HG02870 (cell line): Measurements from ENCODE around the gene TMEM114.

Source experiments
- ATAC-seq: cut with Tn5 transposase; IDR thresholded peaks from one replicate; pipeline ENCODE4 v1.9.1; 2021; ENCODE audit warnings: mild to moderate bottlenecking, moderate library complexity; ENCODE audit not compliant: unreplicated experiment

Gene TMEM114

DNA sequence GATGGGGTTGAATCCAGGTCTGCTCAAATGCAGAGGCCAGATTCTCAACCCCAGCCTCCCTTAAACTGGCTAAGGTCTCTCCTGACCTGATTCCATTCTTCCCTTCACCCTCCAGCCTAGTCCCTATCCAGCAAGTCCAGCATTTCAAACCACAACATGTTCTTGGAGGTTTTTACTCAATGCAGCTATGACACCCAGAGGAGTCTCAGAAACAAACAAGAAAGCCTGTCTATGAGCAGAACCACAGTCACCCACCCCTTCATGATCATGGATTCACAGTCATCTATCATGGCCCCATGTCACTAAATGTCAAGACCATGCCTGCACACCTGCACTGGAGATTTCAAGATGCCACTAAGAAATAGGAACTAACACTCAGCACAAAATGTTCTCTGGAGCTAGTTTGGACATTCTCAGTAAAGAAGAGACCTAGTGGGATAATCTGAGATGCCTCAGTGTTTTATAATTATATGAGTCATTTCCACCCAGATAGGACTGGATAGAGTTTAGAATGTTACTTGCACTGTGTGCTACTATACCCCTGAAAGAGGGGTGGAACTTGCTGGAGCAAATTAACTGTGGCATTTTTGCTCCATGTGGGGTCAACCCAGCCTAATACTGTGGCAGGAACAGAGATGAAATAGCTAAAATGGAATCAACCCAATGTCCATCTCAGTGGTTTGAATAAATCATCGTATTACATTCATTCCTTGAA lies 21.7 kb upstream of the TMEM114 start:
- ATAC-seq: no peak

DNA sequence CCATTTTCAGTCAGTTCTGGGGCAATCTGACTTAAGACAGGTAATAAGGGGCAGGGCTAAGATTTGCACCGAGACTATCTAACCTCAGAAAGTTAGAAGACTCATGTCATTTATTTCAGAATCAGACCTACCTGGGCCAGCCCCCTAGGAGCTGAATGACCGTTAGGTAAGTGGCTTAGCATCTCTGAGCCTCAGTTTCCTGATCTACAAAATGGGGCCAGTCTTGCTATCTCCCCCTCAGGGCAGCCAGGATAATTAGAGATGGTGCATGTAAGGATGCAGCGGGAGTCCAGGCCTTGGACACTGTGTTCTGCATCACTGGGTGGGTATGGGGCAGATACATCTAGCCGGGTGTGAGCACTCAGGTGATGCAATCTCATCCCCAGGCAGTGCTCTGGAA lies 20.8 kb upstream of the TMEM114 start:
- no peak for ATAC-seq

DNA sequence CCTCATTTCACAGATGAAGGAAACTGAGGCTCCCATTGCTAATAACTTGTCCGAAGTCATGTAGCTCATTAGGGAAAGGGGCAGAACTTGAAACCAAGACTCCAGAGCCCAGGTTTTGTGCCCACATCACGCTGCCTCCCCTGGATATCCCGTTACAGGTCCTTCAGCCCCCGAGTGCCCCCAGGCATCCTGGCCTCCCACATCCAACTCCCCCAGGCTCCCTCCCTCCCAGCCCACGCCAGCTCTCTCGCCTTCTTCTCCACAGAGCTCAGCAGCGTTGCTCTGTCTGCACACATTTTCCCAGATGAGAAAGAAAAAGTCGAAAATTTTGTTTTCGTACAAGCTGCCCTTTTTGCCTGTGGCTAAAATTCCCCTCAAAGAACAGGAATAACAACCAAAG lies 16.9 kb upstream of the TMEM114 start:
- no peak for ATAC-seq

DNA sequence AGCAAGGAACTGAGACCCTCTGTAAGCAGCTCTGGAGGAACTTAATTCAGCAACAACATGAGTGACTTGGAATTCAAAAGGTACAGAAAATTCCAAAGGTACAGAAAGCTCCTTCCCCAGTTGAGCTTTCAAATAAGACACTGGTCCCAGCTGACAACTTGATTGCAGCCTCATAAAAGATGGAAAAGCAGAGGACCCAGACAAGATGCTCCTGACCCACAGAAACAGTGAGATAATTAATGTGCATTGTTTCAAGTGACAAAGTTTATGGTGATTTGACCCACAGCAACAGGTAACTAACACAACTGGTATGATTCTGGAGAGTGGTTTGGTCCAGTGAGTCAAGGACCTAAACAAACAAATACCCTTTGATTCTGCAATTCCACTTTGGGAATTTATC lies 15.2 kb upstream of the TMEM114 start:
- no peak for ATAC-seq

DNA sequence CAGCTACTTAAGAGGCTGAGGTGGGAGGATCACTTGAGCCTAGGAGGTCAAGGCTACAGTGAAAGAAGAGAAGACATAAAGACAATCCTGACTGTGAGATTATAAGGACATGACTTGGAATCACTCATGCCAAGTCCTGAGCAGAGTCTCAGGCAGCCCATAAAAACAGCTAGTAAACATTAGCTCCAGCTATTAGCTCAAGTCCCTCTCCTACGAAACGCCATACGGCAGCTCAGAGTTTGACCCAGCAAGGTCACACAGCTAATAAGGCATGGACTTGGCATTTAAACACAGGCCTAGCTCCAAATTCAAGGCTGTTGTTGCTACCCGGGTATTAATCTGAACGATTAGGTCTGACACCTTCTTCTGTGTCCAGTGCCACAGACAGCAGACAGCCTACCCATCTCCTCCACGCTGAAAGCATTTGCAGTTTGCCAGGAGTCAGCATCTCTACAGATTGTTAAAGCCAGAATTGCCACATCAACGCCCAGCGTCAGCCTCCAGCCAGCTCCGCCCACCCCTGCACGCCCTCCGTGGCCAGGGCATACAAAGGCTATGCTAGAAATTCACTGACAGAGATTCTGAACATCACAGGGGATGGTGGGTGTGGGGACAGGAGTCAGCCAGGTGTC lies 9.9 kb upstream of the TMEM114 start:
- ATAC-seq: no peak

DNA sequence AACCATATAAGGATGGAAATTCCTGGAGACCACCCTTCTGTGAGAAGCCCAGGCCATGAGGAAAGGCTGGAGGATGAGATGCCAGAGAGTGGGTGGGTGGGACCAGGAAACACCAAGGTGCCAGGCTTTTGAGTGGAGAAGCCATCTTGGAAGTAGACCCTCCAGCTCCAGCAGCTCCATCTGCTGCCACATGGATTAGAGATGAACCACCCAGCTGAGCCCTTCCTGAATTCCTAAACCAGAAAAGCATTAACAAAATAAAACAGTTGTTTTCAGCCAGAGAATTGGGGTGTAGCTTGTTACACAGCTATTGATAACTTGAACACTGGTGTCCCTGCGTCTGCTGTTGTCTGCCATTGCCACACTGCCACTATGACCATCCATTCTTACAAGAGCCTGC lies 6.3 kb upstream of the TMEM114 start:
- ATAC-seq: no peak

DNA sequence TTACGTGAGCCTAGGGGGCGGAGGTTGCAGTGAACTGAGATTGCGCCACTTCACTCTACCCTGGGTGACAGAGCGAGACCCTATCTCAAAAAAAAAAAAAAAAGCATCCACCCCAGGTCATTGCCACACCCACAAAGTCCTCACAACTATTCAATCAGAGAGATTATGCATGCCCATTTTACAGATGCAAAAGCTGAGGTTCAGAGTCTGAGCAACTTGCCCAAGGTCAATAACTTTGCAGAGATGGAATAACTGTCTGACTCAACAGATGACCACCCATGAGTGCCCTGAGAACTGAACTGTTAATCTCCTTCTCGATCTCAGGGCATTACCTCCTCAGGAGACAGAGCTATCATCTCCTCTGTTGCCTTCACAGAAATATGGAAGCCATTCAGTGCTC lies 5.5 kb upstream of the TMEM114 start:
- no peak for ATAC-seq

DNA sequence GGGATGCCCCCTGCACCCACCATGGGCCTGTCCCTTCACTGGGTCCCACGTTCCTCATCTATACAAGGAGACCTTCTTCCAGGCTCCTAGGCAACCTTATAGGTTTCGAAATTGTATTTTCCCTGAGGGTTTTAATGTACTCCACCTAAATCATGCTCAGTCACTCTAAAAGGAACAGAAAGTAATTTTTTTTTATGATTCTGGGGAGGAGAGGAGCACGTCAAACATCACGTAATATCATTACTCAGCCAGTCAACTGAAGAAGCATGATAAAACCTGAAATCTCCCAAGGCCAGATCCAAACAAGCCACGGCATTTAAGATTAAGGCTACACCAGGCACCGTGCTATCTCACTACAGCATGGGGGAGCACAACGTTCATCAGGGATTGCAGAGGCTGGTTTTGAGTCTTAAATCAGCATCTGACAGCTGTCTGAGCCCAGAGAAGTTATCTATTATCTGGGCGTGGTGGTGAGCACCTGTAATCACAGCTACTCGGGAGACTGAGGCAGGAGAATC lies 3.9 kb upstream of the TMEM114 start:
- ATAC-seq: no peak

DNA sequence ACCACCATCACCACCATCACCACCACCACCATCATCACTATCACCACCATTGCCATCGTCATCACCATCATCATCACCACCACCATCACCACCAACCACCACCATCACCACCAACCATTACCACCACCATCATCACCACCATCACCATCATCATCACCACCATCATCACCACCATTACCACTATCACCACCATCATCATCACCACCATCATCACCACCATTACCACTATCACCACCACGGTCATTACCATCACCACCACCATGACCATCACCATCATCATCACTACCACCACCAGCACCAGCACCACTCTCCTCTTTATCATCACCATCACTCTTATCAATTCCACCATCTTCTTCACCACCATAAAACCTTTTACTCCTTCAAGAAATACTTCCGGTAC lies 1.1 kb upstream of the TMEM114 start:
- ATAC-seq: no peak

DNA sequence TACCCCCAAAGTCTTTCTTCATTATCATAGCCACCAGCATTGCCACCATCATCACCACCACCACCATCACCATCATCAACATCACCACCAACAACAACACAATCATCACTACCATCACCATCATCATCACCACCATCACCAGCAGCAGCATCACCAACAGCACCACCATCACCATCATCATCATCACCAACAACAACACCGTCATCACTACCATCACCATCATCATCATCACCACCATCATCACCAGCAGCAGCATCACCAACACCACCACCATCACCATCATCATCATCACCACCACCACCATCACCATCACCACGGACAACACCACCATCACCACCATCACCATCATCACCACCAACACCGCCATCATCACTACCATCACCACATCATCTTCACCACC lies 500 bp upstream of the TMEM114 start:
- no peak for ATAC-seq

DNA sequence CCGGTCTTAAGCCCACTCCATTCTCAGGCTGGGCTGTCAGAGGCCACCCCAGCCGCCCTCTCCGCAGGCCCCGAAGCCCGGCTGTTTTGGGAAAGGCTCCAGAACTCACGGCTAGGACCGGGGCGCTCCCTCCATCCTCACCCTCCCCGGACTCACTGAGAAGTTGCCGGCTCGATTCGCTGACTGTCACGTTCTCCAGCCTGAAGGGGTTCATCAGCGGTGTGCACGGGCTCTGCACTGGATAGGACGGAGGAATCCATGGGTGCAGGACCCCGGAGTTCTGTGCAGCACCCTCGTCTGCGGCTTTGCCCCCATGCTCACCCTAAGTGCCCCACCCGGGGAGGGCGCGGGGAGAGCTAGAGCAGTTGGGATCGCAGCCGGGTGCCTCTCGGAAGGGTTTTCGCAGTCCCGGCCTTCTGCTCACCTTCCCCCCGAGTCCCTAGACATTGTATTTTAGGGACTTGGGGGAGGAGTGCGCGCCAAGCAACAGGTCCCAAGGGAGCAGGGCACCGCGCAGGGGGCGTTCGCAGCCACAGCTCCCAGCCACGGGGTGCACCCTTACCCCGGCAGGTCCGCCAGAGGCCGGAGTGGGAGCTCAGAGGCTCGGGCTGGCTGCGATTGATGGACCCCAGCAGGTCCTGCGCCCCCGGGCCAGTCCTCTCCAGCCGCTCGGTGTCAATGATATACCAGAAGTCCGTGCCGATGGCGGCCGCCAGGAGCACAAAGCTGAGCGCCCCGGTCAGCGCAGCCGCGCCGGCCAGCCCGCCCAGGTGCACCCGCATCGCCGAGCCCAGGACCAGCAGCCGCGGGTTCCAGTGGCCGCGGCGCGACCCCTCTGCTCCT lies 1.0 kb downstream of the TMEM114 start:
- ATAC-seq: no peak

DNA sequence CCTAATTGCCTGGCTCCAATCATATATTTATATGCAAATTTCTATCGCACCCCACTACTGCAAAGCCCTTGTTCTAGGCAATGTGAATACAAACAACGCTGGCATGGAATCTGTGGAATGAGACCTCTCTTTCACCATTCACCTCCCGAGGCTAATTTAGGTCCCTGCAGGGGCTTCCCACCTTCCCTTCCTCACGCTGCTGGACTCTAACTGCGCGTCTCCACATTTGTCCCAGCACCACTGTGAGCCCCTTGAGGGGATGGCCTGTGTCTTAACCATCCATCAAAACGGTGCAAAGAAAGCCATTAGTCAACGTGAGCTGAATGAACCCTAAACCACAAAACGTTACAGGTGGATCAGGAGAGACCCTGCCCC lies 1.6 kb downstream of the TMEM114 start:
- no peak for ATAC-seq

DNA sequence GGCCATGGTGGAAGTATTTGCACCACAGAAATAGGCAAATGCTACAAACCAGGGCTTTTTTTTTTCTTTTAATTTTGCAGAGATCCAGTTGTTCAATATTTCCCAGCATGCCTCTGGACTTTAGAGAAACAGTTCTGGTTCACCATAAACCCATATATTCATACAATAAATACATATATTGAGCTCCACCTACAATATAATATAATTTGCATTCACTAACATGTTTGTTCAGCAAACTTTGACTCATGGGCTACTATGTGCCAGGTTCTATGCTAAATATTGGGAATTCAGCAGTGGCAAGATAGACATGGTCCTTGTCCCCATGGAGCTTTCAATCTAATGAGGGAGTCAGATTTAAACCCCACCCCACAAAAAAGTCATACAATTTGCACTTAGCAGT lies 3.2 kb downstream of the TMEM114 start:
- no peak for ATAC-seq

DNA sequence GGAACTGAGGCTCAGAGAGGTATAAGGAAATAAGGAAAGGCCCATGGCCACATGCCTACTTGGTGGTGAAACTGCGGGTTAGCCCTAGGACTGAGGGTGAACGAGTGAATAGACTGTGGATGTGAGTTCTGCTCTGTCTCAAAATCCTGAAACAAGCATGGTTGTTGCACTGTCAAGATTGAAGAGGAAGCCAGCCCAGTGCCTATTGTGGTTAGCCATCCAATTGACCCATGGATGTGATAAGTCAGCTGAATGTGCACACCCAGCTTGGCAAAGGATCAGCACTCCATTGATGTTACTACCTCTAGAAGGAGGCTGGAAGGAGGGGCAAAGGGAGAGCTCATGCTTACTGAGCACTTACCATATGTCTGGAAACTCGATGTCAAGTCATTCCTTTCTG lies 4.5 kb downstream of the TMEM114 start:
- no peak for ATAC-seq

DNA sequence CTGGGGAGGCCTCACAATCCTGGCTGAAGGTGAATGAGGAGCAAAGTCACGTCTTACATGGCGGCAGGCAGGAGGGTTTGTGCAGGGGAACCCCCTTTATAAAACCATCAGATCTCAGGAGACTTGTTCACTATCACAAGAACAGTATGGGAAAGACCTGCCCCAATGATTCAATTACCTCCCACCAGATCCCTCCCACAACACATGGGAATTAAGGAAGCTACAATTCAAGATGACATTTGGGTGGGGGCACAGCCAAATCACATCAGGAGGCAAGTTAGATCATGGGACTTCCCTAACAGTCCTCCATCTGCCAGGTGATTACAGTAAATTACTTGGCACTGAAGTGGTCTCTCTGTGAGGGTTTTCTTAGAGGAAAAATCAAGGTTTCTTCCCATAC lies 5.3 kb downstream of the TMEM114 start:
- no peak for ATAC-seq

DNA sequence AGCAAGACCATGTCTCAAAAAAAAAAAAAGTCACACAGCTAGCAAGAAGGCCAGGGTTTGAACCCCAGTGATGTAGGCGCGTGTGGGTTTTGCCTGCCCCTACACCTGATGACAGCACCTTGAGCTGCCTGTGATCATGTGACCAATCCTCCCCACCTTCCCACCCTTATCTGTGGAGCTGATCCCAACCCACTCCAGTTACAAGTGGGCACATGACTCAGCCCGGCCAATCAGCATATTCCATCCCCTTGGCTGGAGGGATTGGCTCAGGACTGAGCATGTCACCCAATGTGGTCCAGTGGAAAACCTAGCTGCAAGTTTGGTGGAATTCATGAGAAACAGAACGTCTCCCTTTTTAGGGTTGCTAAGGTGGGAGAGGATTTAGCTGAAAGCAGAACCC lies 6.6 kb downstream of the TMEM114 start:
- ATAC-seq: no peak

DNA sequence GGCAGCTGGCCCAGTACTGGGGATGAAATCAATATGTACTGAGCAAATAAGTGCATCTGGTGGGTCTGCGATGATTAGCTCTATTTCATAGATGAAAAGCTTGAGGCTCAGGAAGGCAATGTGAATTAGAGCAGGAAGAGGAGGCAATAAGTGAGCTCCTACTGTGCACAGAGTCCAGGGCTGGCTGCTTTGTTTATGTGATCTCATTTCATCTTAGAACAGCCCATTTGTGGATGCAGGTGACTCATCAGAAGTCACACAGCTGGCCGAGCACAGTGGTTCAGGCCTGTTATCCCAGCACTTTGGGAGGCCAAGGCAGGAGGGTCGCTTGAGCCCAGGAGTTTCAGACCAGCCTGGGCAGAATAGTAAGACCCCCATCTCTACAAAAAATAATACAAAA lies 7.1 kb downstream of the TMEM114 start:
- ATAC-seq: no peak

DNA sequence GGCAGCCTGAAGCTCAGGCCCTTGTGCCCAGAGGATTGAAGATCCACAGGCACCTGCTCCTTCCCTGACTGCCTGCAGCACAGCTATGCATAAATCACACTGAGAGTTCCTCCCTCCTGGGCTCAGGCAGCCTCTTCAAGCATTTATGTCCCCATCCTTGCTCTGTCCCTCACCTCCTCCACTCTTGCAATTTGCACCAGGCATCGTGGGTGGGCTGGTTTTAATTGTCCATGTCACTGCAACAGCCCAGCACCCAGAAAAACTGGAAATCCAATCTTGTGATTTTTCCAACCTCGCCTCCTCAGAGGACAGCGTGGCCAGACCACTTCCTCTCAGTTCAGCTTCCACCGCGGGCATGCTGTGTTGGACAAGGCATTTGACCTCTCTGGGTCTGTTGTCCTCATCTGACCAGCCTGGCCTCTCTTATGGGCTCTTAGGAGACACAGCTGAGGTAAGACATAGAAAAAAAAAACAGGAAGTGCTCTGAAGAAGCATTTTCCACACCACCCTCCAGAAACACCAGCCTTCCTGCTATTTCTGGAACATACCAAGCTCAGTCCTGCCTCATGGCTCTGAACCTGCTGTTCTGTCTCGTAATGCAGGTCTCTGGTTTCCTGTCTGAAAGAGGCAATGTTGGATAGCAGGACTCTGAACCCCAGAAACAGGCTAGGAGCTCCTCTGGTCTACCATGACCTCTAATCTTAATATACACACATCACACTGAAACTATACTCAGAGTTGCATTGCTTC lies 8.3 kb downstream of the TMEM114 start:
- peak; percentile 39 for ATAC-seq

DNA sequence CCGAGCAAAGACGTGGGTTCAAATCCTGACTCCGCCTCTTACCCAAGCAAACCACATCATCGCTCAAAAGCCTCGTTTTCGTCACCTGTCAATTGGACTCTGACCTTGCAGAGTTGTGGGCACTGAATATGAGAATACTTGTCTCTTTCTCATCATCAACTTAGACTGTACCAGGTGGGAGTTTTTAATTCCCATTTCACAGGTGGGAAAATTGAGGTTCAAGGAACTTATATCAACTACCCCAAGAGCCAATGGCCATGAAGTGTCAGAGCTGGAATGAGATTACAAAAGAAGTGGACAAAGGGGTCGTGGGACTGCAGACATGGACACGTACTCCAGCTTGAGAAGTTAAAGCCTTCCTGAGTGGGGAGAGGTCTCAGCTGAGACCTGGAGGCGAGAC lies 10.8 kb downstream of the TMEM114 start:
- no peak for ATAC-seq

DNA sequence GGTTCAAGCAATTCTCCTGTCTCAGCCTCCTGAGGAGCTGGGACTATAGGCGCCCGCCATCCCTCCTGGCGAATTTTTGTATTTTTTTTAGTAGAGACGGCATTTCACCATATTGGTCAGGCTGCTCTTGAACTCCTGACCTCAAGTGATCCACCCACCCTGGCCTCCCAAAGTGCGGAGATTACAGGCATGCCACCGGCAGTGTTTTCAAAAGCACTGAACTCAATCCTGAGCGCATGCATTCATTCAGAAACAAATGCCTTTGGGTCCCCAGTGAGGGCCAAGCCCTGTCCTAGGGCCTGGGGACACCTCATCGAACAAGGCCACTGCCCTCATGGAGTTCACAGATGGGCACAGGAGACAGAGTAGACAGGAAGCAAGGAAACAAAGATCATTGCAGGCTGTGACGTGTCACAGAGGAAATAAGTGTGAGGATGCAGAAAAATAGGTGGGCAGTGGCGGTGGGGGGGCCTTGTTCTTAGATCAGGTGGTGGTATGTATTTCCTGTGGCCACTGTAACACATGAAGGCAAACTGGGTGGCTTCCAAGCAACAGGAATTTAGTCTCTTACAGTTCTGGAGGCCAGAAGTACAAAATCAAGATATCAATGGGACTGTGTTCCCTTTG lies 12.5 kb downstream of the TMEM114 start:
- no peak for ATAC-seq
